Sigmoid colon (tissue), 4 donors: ENCODE results near the gene NTM.

ENCODE experiments used
- EP300 ChIP-seq, 4 donors: sonication (generic); formaldehyde crosslinking; IDR thresholded peaks; one replicate each; pipeline ENCODE4 v1.6.1; 2017; ENCODE audit warnings: antibody characterized with exemption in 4 of 4
- POLR2A ChIP-seq, 2 donors: fragments of 450-650 bp; IDR thresholded peaks; one replicate each; pipeline ENCODE4 v1.6.1; 2016; ENCODE audit warnings: antibody characterized with exemption in 2 of 2, mild to moderate bottlenecking in 2 of 2, moderate library complexity in 2 of 2
- TF ChIP-seq, protein P1 (sequence below), 4 experiments: fragments of 450-650 bp in 3 of 4; fragments of 200-600 bp in 1 of 4; IDR thresholded peaks; one replicate each; pipeline ENCODE4 v1.5.1; 2016 to 2019; ENCODE audit warnings: antibody characterized with exemption in 4 of 4, mild to moderate bottlenecking in 3 of 4, moderate library complexity in 2 of 4

DNA sequence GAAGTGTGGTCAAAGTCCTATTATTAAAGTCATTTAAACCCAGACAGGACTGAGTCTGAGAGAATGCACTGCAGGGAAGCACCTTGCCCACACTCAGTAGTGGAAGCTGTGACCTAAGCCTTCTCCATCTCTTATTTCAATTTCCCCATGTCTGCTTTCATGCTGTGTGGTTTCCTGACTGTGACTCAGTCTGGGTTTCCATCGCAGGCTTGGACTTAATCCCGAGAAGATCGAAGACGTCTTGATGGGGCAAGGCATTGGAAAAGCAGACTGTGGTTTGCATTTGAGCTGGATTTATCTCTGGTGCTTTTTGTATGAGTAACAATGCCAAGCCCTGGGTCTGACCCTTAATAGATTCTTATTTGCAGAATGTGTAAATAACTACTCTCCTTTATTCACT lies 238.9 kb downstream of the NTM start:
- TF ChIP-seq, protein P1, sequence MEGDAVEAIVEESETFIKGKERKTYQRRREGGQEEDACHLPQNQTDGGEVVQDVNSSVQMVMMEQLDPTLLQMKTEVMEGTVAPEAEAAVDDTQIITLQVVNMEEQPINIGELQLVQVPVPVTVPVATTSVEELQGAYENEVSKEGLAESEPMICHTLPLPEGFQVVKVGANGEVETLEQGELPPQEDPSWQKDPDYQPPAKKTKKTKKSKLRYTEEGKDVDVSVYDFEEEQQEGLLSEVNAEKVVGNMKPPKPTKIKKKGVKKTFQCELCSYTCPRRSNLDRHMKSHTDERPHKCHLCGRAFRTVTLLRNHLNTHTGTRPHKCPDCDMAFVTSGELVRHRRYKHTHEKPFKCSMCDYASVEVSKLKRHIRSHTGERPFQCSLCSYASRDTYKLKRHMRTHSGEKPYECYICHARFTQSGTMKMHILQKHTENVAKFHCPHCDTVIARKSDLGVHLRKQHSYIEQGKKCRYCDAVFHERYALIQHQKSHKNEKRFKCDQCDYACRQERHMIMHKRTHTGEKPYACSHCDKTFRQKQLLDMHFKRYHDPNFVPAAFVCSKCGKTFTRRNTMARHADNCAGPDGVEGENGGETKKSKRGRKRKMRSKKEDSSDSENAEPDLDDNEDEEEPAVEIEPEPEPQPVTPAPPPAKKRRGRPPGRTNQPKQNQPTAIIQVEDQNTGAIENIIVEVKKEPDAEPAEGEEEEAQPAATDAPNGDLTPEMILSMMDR (IDR thresholded peaks at IDR 0.05): no peak
- TF ChIP-seq EP300 (IDR thresholded peaks at IDR 0.05): no peak
- no peak for TF ChIP-seq POLR2A (IDR thresholded peaks at IDR 0.05)
